Measurements from ENCODE around the gene CFHR4. TPM values are rescaled to one million over a fixed set of nuclear protein-coding genes. Genes with fewer than 3 reads are reported as not detected.

Gene CFHR4
- total RNA-seq, 4 donors from 2014 or later = not detected

GRCh38 chr1:196858811-196859210 lies 29.0 kb upstream of the CFHR4 start:
- H3K27ac ChIP-seq = no peak overlapping the region
- no peaks in the 10 kb centered on the region for H3K36me3 ChIP-seq
- WGBS, 2 donors (ENCODE audit: low coverage in 1 of 2) = 73 to 83% methylated on average over 2 to 3 of the region's 3 CpGs
- H3K4me3 ChIP-seq = no peak overlapping the region
- H3K4me1 ChIP-seq = no peaks in the 10 kb centered on the region
- H3K27me3 ChIP-seq = no peaks in the 10 kb centered on the region
- TF ChIP-seq CTCF (IDR thresholded peaks at IDR 0.05) (no peak), POLR2AphosphoS5 (IDR thresholded peaks at IDR 0.05) (no peak), EP300 (IDR thresholded peaks at IDR 0.05) (no peak), POLR2A (IDR thresholded peaks at IDR 0.05) (no peak)
- no peaks in the 10 kb centered on the region for H3K9me3 ChIP-seq
- no peak for ATAC-seq

GRCh38 chr1:196860323-196860884 lies 27.4 kb upstream of the CFHR4 start:
- TF ChIP-seq POLR2AphosphoS5 (IDR thresholded peaks at IDR 0.05) (no peak), POLR2A (IDR thresholded peaks at IDR 0.05) (no peak), EP300 (IDR thresholded peaks at IDR 0.05) (no peak), CTCF (IDR thresholded peaks at IDR 0.05) (no peak)
- Histone ChIP-seq H3K9me3 (no peaks in the 10 kb centered on the region), H3K27ac (no peak overlapping the region), H3K27me3 (no peaks in the 10 kb centered on the region), H3K4me3 (no peak overlapping the region), H3K36me3 (no peaks in the 10 kb centered on the region), H3K4me1 (no peaks in the 10 kb centered on the region)
- ATAC-seq = no peak
- 95% methylated on average over 1 of the region's 1 CpG; no CpG with 5 or more reads in 1 of the 2 donors for WGBS, 2 donors (ENCODE audit: low coverage in 1 of 2)

- H3K9me3 ChIP-seq = peaks cover 0 to 3% (median 0%) of the 10 kb centered on the region in 3 donors
- H3K4me1 ChIP-seq = no peaks in the 10 kb centered on the region
- no peak overlapping the region for H3K4me3 ChIP-seq
- no peaks in the 10 kb centered on the region for H3K36me3 ChIP-seq
- no peak for ATAC-seq
- 57 to 73% methylated on average over 2 of the region's 2 CpGs for WGBS, 2 donors (ENCODE audit: low coverage in 1 of 2)
- TF ChIP-seq EP300 (IDR thresholded peaks at IDR 0.05) (no peak), POLR2A (IDR thresholded peaks at IDR 0.05) (no peak), CTCF (IDR thresholded peaks at IDR 0.05) (no peak), POLR2AphosphoS5 (IDR thresholded peaks at IDR 0.05) (no peak)
- no peaks in the 10 kb centered on the region for H3K27me3 ChIP-seq
- H3K27ac ChIP-seq = no peak overlapping the region
These were observed 26.4 kb upstream of the CFHR4 start for GRCh38 chr1:196861429-196861828.

DNA sequence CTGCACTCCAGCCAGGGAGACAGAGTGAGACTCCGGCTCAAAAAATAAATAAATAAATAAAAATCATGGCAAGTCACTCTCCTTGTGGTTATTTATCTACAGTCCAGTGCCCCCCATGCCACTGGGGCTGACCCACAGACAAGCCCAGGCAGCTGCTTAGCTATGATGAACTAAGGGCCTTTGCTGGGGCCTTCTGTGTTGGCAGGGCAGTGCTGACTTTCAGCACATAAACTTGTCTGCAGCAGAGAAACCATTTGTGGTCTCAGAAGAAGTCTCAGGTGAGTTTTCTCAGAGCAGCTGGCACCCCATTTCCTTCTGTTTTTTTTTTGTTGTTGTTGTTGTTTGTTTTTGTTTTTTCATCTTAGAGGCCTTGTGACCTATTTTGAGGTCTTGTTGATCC lies 20.9 kb upstream of the CFHR4 start:
- no peaks in the 10 kb centered on the region for H3K36me3 ChIP-seq
- H3K27me3 ChIP-seq = no peaks in the 10 kb centered on the region
- WGBS, 2 donors (ENCODE audit: low coverage in 1 of 2) = 88 to 89% methylated on average over 1 of the region's 1 CpG
- no peak for ATAC-seq
- peaks cover 0 to 10% (median 0%) of the 10 kb centered on the region in 3 donors for H3K9me3 ChIP-seq
- H3K4me3 ChIP-seq = no peak overlapping the region
- H3K4me1 ChIP-seq = no peaks in the 10 kb centered on the region
- no peak overlapping the region for H3K27ac ChIP-seq
- TF ChIP-seq EP300 (IDR thresholded peaks at IDR 0.05) (no peak), POLR2A (IDR thresholded peaks at IDR 0.05) (no peak), CTCF (IDR thresholded peaks at IDR 0.05) (no peak), POLR2AphosphoS5 (IDR thresholded peaks at IDR 0.05) (no peak)

DNA sequence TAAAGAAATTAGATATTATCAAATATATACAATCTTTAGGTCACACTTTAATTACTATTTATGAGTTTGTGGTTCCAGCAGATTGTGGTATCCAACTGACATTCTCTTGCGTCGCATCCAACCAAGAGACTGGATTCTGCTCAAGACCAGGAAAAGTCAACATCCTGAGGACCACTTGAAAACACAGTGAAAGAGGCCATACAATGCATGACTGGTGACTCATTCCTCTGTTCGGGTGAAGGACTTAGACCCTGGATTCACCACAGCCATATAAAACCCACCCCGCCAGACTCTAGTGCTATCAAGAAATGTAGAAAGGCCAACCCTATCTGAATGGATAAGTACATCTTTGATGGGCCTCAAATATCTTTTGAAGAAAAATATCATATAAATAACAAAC lies 14.5 kb upstream of the CFHR4 start:
- 94 to 95% methylated on average over 3 to 4 of the region's 4 CpGs for WGBS, 2 donors (ENCODE audit: low coverage in 1 of 2)
- peaks cover 0 to 5% (median 0%) of the 10 kb centered on the region in 3 donors for H3K4me1 ChIP-seq
- ATAC-seq = no peak

More for the DNA sequence above, 14.5 kb upstream of the CFHR4 start:
- H3K27me3 ChIP-seq = peaks cover 6% of the 10 kb centered on the region
- no peaks in the 10 kb centered on the region for H3K9me3 ChIP-seq
- no peaks in the 10 kb centered on the region for H3K36me3 ChIP-seq
- H3K4me3 ChIP-seq = no peak overlapping the region
- no peak overlapping the region for H3K27ac ChIP-seq
- no peak for TF ChIP-seq EP300 (IDR thresholded peaks at IDR 0.05)
- no peak for TF ChIP-seq POLR2A (IDR thresholded peaks at IDR 0.05)
- TF ChIP-seq CTCF (IDR thresholded peaks at IDR 0.05) = no peak
- no peak for TF ChIP-seq POLR2AphosphoS5 (IDR thresholded peaks at IDR 0.05)

Measured in gastroesophageal sphincter (tissue), 4 donors.